Neural cell (in vitro differentiated cells): ENCODE data around the gene HS2ST1.

Source experiments
- CTCF ChIP-seq: fragments of 450-650 bp; IDR thresholded peaks from 2 replicates; pipeline ENCODE4 v1.5.1; 2014; ENCODE audit warnings: antibody characterized with exemption, mild to moderate bottlenecking, moderate library complexity; ENCODE audit not compliant: poor library complexity, severe bottlenecking
- EP300 ChIP-seq: fragments of 450-650 bp; conservative IDR thresholded peaks from 2 replicates; pipeline ENCODE4 v1.6.1; 2014; ENCODE audit warnings: antibody characterized with exemption, mild to moderate bottlenecking, moderate library complexity; ENCODE audit not compliant: poor library complexity, severe bottlenecking
- EZH2 ChIP-seq: fragments of 200-600, 300-800 bp; shearing (Covaris generic), sonication (generic); IDR thresholded peaks from 2 replicates; pipeline ENCODE4 v1.6.1; 2014; ENCODE audit warnings: antibody characterized with exemption, low read length, borderline replicate concordance, mild to moderate bottlenecking; ENCODE audit not compliant: insufficient read depth, poor library complexity, severe bottlenecking
- REST ChIP-seq: IDR thresholded peaks from 2 replicates; pipeline ENCODE4 v1.6.1; 2012; ENCODE audit warnings: borderline replicate concordance

GRCh38 chr1:87137342-87137739 is 222.9 kb downstream of the HS2ST1 start:
- TF ChIP-seq CTCF (no peak), EP300 (no peak), EZH2 (no peak), REST (no peak)
